Measurements from ENCODE around the gene DRP2.

DNA sequence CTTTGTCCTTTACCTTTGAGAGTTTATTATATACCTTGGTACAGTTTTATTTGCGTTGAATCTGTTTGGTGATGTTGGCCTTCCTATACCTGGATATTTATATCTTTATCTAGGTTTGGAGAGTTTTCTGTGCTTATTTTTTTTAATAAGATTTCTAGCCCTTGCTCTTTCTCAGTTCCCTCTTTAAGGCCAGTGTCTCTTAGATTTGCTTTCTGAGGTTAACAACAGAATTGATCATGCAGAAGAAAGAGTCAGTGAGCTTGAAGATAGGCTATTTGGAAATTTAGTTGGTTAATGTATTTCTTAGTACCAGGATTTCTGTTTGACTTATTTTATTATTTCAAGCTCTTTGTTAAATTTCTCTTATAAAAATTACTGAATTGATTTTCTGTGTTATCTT, 84.2 kb downstream of the DRP2 start:
- TF ChIP-seq, protein P1, sequence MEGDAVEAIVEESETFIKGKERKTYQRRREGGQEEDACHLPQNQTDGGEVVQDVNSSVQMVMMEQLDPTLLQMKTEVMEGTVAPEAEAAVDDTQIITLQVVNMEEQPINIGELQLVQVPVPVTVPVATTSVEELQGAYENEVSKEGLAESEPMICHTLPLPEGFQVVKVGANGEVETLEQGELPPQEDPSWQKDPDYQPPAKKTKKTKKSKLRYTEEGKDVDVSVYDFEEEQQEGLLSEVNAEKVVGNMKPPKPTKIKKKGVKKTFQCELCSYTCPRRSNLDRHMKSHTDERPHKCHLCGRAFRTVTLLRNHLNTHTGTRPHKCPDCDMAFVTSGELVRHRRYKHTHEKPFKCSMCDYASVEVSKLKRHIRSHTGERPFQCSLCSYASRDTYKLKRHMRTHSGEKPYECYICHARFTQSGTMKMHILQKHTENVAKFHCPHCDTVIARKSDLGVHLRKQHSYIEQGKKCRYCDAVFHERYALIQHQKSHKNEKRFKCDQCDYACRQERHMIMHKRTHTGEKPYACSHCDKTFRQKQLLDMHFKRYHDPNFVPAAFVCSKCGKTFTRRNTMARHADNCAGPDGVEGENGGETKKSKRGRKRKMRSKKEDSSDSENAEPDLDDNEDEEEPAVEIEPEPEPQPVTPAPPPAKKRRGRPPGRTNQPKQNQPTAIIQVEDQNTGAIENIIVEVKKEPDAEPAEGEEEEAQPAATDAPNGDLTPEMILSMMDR (conservative IDR thresholded peaks at IDR 0.05 in 1 of 2, IDR thresholded peaks at IDR 0.05 in 1 of 2; ENCODE audit: extremely low read depth in 1 of 2, insufficient read depth in 1 of 2, low read depth in 1 of 2, low read length in 2 of 2) = no peak
- no peak for TF ChIP-seq EZH2 (IDR thresholded peaks at IDR 0.05; ENCODE audit: borderline replicate concordance, low read length)
